GM21447 (cell line): Measurements from ENCODE around the gene RIN2.
"Not testable (repeated sequence)": the region's sequence is repeated elsewhere in the genome, so short reads cannot be mapped to it uniquely, and the experiment has no call there.

Source experiments
- ATAC-seq: cut with Tn5 transposase; IDR thresholded peaks from one replicate; pipeline ENCODE4 v1.9.1; 2021; ENCODE audit not compliant: unreplicated experiment

RIN2 gene

DNA sequence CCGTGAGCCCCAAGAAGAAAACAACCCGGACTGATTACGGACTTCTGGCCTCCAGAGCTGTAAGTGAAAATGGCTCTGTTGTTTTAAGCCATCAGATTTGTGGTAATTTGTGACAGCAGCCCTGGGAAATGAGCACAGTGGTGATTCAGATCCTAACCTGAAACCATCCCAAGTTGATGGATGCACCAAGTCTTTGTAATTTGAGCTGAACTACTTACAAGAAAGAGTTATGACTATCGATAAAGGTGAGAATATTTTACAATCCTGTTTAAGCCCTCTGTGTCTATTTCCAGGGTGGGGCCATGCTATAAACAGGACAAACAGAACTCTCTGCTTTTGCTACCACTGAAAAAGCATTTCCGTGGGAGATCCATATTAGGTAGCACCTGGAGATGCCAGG, 19.1 kb upstream of the RIN2 start:
- ATAC-seq = no peak

GRCh38 chr20:19739351-19739750, 18.7 kb upstream of the RIN2 start:
- no peak for ATAC-seq

GRCh38 chr20:19740512-19740911, 17.5 kb upstream of the RIN2 start:
- no peak for ATAC-seq

DNA sequence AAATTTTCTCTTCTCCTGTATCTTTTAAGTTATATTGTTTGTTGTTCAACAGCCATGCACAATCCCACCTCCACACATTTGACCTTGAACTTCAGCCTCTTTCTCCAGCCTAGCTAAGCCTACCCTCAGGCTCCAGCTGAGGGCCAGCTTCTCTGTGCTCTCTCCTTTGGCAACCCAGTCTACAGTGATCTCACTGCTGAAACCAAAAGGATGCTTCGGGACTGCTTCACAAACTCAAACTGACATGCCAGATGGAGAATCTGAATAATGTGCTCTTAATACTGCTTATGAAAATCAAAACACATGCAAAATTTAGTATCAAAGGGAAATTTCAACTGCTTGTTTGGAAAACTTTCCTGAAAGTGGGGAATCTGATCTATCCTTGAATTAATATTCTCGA, 16.1 kb upstream of the RIN2 start:
- ATAC-seq = no peak

DNA sequence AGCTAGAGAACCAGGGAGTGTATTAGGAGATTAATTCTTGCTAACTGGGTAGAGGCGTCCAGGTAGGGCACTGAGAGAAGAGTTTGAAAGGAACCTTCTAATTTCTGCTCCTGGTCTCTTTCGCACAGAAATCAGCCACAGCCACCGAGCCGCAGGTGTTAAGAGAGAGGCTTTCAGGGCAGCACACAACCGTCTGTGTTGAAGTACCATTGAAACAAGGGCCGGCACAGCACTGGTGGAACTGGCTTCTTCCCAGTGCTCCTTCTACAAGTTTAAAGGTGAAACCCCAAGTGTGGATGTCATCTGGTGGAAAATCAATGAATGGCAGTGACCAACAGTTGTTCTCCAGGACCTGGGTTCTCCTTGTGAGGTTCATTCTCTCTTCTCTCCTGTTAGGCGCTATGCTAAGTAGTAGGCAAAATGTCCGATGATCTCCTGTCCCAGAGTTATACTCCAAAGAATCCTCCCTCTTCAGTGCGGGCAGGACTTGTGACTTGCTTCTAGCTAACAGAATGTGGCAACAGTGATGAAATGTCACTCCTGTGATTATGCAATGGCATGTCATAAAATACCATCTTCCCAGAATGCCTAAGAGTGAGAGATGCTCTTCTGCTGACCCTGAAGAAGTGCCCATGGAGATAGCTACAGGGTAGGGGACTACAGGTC, 15.0 kb upstream of the RIN2 start:
- ATAC-seq = no peak

DNA sequence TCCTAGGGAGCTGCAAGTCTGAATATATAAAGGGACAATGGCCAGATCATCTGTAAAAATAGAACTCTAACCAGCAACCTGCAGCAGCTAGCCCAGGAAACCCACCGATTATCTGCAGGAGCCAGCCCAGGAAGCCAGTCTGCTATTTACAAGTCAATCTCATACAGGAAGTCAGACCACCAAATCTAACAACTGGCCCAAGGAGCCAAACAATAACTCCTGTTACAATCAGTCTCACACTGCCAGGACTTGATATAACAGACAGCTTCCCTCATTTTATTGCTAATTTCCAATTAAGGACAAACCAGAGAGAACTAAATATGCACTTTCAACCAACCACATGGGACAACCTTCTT, 14.4 kb upstream of the RIN2 start:
- ATAC-seq = no peak

GRCh38 chr20:19745106-19745505, 13.0 kb upstream of the RIN2 start:
- no peak for ATAC-seq

DNA sequence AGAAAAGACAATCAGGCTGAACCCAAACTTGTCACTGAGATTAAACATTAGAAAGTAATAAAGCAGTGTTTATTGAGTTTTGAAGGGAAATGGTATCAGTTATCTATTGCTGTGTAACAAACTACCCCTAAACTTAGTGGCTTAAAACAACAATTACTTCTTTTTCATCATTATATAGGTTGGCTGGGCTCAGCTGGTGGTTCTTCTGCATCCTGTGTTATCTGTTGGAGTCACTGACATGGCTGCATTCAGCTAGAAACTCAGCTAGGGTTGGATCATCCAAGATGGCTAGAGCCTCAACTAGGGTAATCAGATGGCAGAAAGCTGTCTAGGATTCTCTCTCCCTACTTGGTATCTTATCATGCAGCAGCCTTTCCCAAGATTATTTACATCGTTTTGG, 12.5 kb upstream of the RIN2 start:
- ATAC-seq = no peak

- no peak for ATAC-seq
Measured at GRCh38 chr20:19746396-19746795, 11.7 kb upstream of the RIN2 start.

GRCh38 chr20:19747903-19748302, 10.2 kb upstream of the RIN2 start:
- ATAC-seq = no peak

GRCh38 chr20:19748681-19749080, 9.4 kb upstream of the RIN2 start:
- ATAC-seq = no peak

- ATAC-seq = no peak
Measured at GRCh38 chr20:19749618-19750071, 8.4 kb upstream of the RIN2 start.

DNA sequence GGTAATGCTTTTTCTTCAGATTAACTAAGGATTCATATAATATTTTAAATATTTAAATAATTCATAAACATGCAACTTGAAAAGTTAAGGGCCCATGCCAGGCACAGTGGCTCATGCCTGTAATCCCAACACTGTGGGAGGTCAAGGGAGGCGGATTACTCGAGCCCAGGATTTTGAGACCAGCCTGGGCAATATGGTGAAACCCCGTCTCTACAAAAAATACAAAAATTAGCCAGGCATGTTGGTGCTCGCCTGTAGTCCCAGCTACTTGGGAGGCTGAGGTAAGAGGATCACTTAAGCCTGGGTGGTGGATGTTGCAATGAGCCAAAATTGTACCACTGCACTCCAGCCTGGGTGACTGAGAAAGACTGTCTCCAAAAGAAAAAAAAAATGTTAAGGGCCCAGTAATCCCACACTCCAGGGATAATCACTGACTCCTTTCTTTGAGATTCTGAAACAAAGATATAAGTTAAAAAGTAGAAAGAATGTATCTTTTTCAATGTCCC, 7.9 kb upstream of the RIN2 start:
- ATAC-seq = no peak

GRCh38 chr20:19750907-19751636, 7.0 kb upstream of the RIN2 start:
- ATAC-seq = no peak

- not testable (repeated sequence) for ATAC-seq
Measured at GRCh38 chr20:19754201-19754600, 3.9 kb upstream of the RIN2 start.

- ATAC-seq = no peak
Measured at GRCh38 chr20:19756761-19757486, 1.1 kb upstream of the RIN2 start.

DNA sequence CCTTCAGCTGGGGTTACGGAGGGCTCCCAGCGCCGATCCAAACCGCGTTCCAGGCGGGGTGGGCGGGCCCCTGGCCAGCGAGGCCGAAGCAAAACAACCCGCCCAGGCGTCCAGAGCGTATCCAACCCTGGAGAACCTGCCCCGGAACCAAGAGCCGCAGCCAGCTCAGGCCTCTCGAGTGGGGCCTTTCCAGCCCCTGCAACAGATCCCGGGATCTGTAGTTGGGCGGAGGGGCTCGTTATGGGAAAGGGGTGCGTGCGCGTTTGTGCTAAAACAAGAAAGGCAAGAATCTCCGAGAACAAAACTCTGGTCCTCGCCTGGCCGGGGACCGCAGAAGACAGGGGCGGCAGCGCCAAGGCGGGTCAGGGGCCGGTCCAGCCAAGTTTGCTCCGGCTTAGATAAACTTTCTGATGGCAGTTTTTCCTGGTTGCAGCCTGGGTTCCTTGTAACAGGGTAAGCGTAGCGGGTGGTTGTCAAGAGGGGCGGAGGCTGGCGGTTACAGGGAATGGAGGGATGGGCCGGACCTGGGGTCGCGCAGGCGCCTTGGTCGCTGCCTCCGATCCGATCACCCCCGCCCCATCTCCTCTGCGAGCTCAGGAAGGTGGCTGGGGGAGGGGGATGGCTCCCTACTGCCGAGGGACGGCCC, 448 bp upstream of the RIN2 start:
- no peak for ATAC-seq

- no peak for ATAC-seq
Measured at GRCh38 chr20:19758501-19759331, 658 bp downstream of the RIN2 start.

DNA sequence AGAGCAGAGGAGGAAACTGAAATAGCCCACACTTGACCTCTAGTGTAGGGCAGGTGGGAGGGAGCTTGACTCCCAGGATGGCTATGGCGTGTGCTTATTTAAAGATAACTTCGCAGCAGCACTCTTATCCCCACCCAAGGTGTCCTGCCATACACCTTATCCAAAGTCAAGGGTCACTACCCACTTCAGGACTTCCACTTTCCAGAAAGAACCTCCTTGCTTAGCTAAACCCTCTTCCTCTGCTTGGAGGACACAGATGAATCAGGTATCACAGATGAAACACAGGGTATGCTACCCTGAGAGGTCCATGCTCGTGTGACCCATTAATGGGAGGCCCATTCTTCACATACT, 2.3 kb downstream of the RIN2 start:
- ATAC-seq = no peak

- no peak for ATAC-seq
Measured at GRCh38 chr20:19761326-19761725, 3.3 kb downstream of the RIN2 start.

- no peak for ATAC-seq
Measured at GRCh38 chr20:19761841-19762240, 3.8 kb downstream of the RIN2 start.
